HG02943 (cell line): Measurements from ENCODE around the gene RASAL1.
"Not testable (repeated sequence)": the region's sequence is repeated elsewhere in the genome, so short reads cannot be mapped to it uniquely, and the experiment has no call there.

Source experiments
- ATAC-seq: cut with Tn5 transposase; IDR thresholded peaks from one replicate; pipeline ENCODE4 v1.9.1; 2021; ENCODE audit warnings: mild to moderate bottlenecking, low read depth, moderate library complexity; ENCODE audit not compliant: unreplicated experiment

The RASAL1 gene

DNA sequence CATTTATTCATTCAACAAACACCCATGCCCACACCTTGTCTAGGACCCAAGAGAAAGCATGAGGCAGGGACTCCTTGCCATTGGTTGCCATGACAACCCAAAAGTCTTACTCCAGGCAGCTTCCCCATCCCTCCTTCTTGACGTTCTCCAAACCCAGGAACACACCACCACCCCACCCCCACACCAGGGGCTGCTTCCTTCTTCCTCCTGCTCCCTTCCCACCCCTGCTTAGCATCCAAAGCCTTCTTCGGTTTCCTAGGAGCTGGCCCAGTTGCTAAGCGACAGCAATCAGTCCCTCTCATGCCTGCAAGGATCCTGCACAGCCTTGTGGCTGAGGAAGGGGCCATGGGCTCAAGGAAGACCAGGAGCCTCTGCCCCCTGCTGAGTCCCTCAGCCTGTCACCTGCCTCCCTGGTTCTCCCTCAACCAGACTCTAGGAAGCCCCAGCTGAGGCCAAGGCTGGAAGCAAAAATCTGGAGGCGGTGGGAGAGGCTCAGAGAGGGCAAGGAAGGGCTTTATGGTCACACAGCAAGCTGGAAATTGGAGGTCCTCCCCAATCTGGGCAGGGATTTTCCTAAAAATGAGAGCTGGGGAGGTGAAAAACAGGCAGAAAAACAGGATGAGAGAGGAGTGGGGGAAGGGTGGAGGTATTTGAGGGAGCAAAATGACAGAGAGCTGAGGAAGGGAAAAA, 15.4 kb downstream of the RASAL1 start:
- ATAC-seq = no peak

- no peak for ATAC-seq
Measured at GRCh38 chr12:113118142-113118541, 17.4 kb downstream of the RASAL1 start.

- ATAC-seq = not testable (repeated sequence)
Measured at GRCh38 chr12:113117684-113118083, 17.9 kb downstream of the RASAL1 start.

DNA sequence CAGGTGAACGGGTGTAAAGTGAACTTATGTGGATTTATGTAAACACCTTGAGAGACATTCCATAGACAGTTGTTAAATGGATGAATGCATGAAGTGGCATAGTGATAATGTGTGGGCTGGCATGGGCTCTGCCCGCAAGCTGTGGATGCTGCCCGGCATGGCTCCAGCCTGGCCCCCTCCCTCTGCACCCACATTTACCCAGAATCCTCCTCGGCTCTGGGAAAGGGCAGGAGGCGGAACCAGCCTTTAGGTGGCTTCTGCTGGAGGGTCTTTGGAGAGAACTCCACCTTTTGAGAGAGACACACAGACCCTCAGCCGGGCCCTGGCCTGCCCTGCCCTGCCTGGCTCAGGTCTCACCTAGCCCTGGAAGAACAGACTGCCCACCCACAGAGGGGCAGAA, 18.7 kb downstream of the RASAL1 start:
- ATAC-seq = no peak

- no peak for ATAC-seq
Measured at GRCh38 chr12:113115455-113116126, 20.0 kb downstream of the RASAL1 start.

- ATAC-seq = no peak
Measured at GRCh38 chr12:113114447-113115178, 20.9 kb downstream of the RASAL1 start.

- no peak for ATAC-seq
Measured at GRCh38 chr12:113113397-113113796, 22.2 kb downstream of the RASAL1 start.

DNA sequence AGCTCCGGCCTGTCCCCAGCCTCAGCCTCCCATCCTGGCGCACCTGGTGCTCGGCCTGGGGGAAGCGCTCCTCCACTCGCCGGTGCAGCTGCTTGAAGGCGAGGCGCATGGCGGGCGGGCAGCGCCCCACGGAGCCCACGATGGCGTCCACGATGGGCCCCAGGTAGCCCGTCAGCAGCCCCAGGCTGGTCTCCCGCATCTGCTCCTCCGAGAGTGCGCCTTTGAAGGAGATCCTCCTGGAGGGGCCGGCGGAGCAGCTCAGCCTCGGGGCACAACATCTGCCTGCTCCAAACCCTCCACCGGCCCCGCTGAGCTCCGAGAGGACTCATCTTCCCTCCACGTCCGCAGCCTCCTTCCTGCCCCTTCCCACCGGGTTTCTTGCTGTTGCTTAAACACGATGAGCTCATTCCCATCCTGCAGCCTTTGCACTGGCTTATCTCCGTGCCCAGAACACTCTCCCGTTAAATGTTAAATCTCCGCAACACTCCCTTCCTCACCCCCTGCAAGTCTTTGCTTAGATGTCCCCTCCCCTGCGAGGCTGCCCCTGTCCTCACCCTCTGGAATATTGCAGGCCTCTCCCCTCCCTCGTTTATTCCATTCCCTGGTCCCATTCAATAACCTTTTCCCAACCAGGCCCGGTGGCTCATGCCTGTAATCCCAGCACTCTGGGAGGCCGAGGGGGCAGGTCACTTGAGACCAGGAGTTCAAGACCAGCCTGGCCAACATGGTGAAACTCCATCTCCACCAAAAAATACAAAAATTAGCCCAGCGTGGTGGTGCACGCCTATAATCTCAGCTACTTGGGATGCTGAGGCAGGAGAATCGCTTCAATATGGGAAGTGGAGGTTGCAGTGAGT, 23.3 kb downstream of the RASAL1 start:
- ATAC-seq = no peak

- ATAC-seq = no peak
Measured at GRCh38 chr12:113111247-113111646, 24.3 kb downstream of the RASAL1 start.

DNA sequence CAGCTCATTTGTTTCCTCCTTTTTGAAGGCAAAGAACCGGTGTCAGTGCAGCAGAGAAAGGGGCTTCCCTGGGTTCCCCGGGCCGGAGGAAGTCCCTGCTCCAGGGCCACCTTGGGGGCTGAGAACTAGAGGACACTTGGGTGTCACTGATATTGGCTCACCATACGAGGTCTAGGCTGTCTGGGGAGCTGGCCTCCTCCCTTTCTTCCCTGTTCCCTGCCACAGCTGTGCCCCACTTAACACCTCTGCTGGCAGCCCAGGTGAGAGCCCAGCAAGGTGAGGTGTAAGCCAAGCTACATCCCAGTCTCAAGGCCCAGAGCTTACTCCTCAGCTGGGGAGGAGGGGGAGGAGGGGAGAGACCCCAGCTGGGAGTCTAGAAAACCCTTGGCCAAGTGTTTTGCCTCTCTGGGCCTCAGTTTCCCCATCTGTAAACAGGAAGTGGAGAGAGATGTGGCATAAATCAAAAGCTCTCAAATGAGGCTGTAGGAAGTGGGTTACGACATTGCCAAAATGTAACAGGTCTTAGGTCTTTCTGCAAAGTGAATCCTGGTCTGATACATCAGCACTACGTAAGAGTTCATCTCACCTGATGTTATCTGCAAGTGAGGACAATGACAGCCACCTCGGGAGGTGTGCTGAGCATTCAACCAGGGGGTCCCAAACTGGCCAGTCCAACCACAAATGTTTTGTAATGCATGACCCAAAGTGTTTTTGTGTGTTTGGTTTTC, 25.5 kb downstream of the RASAL1 start:
- ATAC-seq = no peak

- no peak for ATAC-seq
Measured at GRCh38 chr12:113109360-113109759, 26.2 kb downstream of the RASAL1 start.

GRCh38 chr12:113108308-113108707, 27.3 kb downstream of the RASAL1 start:
- ATAC-seq = no peak

- ATAC-seq = no peak
Measured at GRCh38 chr12:113106361-113106760, 29.2 kb downstream of the RASAL1 start.

- no peak for ATAC-seq
Measured at GRCh38 chr12:113105606-113106271, 29.8 kb downstream of the RASAL1 start.

GRCh38 chr12:113104953-113105510, 30.5 kb downstream of the RASAL1 start:
- ATAC-seq = no peak

DNA sequence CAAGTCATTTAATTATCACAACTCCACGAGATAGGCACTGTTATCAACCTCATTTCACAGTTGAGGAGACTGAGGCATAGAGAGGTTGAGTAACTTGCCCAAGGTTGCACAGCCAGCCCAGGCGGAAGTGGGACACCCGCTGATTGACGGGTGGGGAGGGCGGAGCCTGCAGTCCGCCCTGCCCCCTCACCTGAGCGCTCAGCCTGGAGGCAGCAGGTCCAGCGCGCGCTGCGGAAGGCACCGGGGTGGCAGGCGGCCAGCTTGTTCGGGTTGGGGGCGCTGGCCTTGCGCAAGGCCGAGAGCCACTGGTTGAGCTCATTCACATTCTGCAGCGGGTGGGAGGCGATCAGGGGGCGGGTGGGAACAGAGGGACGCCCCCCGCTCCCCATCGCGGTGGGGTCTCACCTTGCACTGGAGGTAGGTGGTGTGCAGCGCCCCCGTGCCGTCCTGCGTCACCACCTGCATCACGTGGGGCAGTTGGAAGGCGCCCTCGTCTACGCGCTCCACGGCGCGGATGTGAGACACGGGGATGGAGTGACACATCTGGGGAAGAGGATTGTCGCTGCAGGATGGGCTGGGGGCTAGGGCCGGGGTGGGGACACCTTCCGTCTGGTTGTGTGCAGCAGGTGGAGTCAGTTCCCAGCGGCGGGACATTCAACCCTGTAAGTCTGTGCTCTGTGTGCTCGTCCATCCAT, 31.7 kb downstream of the RASAL1 start:
- no peak for ATAC-seq

- ATAC-seq = no peak
Measured at GRCh38 chr12:113102811-113103210, 32.8 kb downstream of the RASAL1 start.

GRCh38 chr12:113101751-113102150, 33.8 kb downstream of the RASAL1 start:
- no peak for ATAC-seq

- ATAC-seq = no peak
Measured at GRCh38 chr12:113099764-113100163, 35.8 kb downstream of the RASAL1 start.
